ENCODE measurements around the gene DOK4.

DOK4 gene

GRCh38 chr16:57519796-57520360 lies 33.6 kb upstream of the DOK4 start:
- peak; percentile 67 to 80 (median 74) for DNase-seq (ENCODE audit: low read depth in 3 of 3)

GRCh38 chr16:57518922-57519321 lies 32.6 kb upstream of the DOK4 start:
- no peak for DNase-seq (ENCODE audit: low read depth in 3 of 3)

- DNase-seq (ENCODE audit: low read depth in 3 of 3), result no peak
These were observed 32.2 kb upstream of the DOK4 start for GRCh38 chr16:57518520-57518919.

GRCh38 chr16:57517397-57518367 lies 31.4 kb upstream of the DOK4 start:
- no peak for DNase-seq (ENCODE audit: low read depth in 3 of 3)

GRCh38 chr16:57516773-57517172 lies 30.5 kb upstream of the DOK4 start:
- no peak for DNase-seq (ENCODE audit: low read depth in 3 of 3)

- DNase-seq (ENCODE audit: low read depth in 3 of 3), result no peak
These were observed 30.0 kb upstream of the DOK4 start for GRCh38 chr16:57516176-57516725.

- no peak for DNase-seq (ENCODE audit: low read depth in 3 of 3)
These were observed 28.7 kb upstream of the DOK4 start for GRCh38 chr16:57514791-57515600.

GRCh38 chr16:57514371-57514770 lies 28.1 kb upstream of the DOK4 start:
- DNase-seq (ENCODE audit: low read depth in 3 of 3), result no peak

- no peak for DNase-seq (ENCODE audit: low read depth in 3 of 3)
These were observed 27.2 kb upstream of the DOK4 start for GRCh38 chr16:57513371-57514102.

GRCh38 chr16:57512296-57513001 lies 26.2 kb upstream of the DOK4 start:
- DNase-seq (ENCODE audit: low read depth in 3 of 3), result no peak

GRCh38 chr16:57510016-57510871 lies 24.0 kb upstream of the DOK4 start:
- no peak for DNase-seq (ENCODE audit: low read depth in 3 of 3)

- no peak for DNase-seq (ENCODE audit: low read depth in 3 of 3)
These were observed 23.1 kb upstream of the DOK4 start for GRCh38 chr16:57509231-57509923.

GRCh38 chr16:57508035-57508425 lies 21.7 kb upstream of the DOK4 start:
- DNase-seq (ENCODE audit: low read depth in 3 of 3), result no peak

- DNase-seq (ENCODE audit: low read depth in 3 of 3), result no peak
These were observed 21.1 kb upstream of the DOK4 start for GRCh38 chr16:57507136-57508034.

GRCh38 chr16:57505169-57505568 lies 18.9 kb upstream of the DOK4 start:
- DNase-seq (ENCODE audit: low read depth in 3 of 3), result no peak

GRCh38 chr16:57504491-57504890 lies 18.2 kb upstream of the DOK4 start:
- no peak for DNase-seq (ENCODE audit: low read depth in 3 of 3)

- DNase-seq (ENCODE audit: low read depth in 3 of 3), result no peak
These were observed 17.7 kb upstream of the DOK4 start for GRCh38 chr16:57504001-57504400.

GRCh38 chr16:57503366-57503765 lies 17.1 kb upstream of the DOK4 start:
- no peak for DNase-seq (ENCODE audit: low read depth in 3 of 3)

Data from stimulated activated CD4-positive, alpha-beta T cell treated with anti-CD3 and anti-CD28 coated beads, TNF-alpha, amount 100 ng/mL, for 24 hours (primary cell).